Measurements from ENCODE around the gene KCNK10.

- TF ChIP-seq CTCF (IDR thresholded peaks at IDR 0.05; ENCODE audit: low read depth, low read length), result no peak
- TF ChIP-seq EZH2phosphoT487 (IDR thresholded peaks at IDR 0.05; ENCODE audit: low read depth), result no peak
Observed at GRCh38 chr14:88296351-88296750, 26.7 kb downstream of the KCNK10 start.

All from OCI-LY3 (cell line).